Activated B cell treated with CpG ODN at 0.5 μM for 24 hours (primary cell): ENCODE measurements around the gene SMURF1. TPM values are rescaled to one million over a fixed set of nuclear protein-coding genes. Genes with fewer than 3 reads are reported as not detected.

Experiments
- ATAC-seq: fragments of 200-7000 bp; cut with Tn5 transposase; one replicate; pipeline ENCODE4 v1.10.0; 2021; ENCODE audit warnings: low read depth, mild to moderate bottlenecking, moderate library complexity
- CTCF ChIA-PET: fragments of 350-600 bp; sonication (Branson Sonifier 250); formaldehyde crosslinking; loops from one replicate; lab custom pipeline; 2021; ENCODE audit warnings: antibody characterized with exemption; lab: Charles Lee
- POLR2A ChIA-PET: fragments of 350-600 bp; sonication (Branson Sonifier 250); formaldehyde crosslinking; loops from one replicate; lab custom pipeline; 2021; ENCODE audit warnings: antibody characterized with exemption; lab: Charles Lee
- DNase-seq: peaks from one replicate; pipeline ENCODE4 v3.0.0; 2022
- H3K27ac Mint-ChIP-seq: one replicate; pipeline ENCODE4 v1.8.0; 2020; ENCODE audit warnings: mixed read lengths
- H3K27me3 Mint-ChIP-seq: one replicate; pipeline ENCODE4 v1.8.0; 2021; ENCODE audit warnings: mixed read lengths
- H3K36me3 Mint-ChIP-seq: one replicate; pipeline ENCODE4 v1.8.0; 2021; ENCODE audit warnings: low read depth, mixed read lengths
- H3K4me1 Mint-ChIP-seq: one replicate; pipeline ENCODE4 v1.8.0; 2021; ENCODE audit warnings: mixed read lengths
- H3K4me3 Mint-ChIP-seq: one replicate; pipeline ENCODE4 v1.8.0; 2020; ENCODE audit warnings: mild to moderate bottlenecking, mixed read lengths
- H3K9me3 Mint-ChIP-seq: one replicate; pipeline ENCODE4 v1.8.0; 2020; ENCODE audit warnings: mixed read lengths
- intact Hi-C: fragments of 100-400 bp; cut with micrococcal nuclease; formaldehyde crosslinking; loops from one replicate; pipeline ENCODE4 v1.15.1; 2024
- total RNA-seq: library from RNA; stranded (reverse); gene quantifications from 2 replicates; pipeline ENCODE4 v1.2.3, GENCODE V29; 2022
- TF ChIP-seq, protein P1 (sequence below): fragments of 200-600 bp; IDR thresholded peaks from one replicate; pipeline ENCODE4 v1.8.0; 2022; ENCODE audit warnings: antibody characterized with exemption, mild to moderate bottlenecking

Gene SMURF1
- total RNA-seq, 1 donor from 2014 or later, result 23.1 TPM

DNA sequence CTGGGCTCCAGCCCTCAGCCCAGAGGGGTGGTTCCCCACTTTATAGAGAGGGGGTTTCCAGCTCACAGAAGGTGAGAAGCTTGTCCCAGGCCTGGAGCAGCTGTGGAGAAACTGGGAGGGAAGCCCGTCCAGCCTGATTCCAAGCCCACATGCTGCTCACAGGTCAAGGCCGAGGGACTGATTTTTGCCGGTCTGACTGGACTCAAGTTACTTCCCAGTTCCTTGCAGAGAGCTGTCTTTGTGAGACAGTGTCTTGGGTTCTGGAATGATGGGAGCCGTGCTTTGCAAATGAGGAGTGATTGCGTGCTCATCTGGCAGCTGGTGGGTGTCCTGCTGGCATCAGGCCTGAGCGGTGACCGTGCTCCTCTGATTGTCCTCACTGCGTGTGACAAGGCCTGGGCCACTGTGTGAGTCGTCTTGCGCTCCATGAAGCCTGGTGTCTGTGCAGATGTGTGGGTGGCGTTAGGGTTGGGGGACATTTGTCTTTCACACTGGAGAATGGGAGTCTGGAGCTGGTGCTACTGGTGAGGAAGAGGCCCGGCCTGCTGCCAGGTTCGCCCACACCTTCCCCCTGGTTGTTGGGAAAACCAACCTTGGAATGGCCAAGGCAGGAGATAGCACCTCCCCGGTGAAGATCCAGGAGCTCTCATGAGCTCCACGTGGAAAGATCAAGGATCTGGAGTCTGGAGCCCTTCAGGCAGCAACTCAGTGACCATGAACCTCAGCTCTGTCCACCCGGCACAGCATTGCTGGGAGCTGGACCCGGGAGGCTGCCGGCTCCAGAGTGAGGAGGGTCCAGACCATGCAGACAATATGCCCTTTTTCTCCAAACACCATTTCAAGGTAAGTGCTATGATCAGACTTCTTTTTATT lies 129.6 kb downstream of the SMURF1 start:
- no peaks in the 10 kb centered on the region for H3K9me3 Mint-ChIP-seq
- no peaks in the 10 kb centered on the region for H3K27me3 Mint-ChIP-seq
- H3K4me3 Mint-ChIP-seq, result no peak overlapping the region
- H3K4me1 Mint-ChIP-seq, result peaks cover 7% of the 10 kb centered on the region
- ChIA-PET CTCF (no interaction called here), POLR2A (interaction anchor here (0.5 to 0.6 kb wide), 2 partner anchors 11 to 905 kb away, joined by 3 to 5 read pairs; no protein-coding TSS in a partner anchor)
- TF ChIP-seq, protein P1, sequence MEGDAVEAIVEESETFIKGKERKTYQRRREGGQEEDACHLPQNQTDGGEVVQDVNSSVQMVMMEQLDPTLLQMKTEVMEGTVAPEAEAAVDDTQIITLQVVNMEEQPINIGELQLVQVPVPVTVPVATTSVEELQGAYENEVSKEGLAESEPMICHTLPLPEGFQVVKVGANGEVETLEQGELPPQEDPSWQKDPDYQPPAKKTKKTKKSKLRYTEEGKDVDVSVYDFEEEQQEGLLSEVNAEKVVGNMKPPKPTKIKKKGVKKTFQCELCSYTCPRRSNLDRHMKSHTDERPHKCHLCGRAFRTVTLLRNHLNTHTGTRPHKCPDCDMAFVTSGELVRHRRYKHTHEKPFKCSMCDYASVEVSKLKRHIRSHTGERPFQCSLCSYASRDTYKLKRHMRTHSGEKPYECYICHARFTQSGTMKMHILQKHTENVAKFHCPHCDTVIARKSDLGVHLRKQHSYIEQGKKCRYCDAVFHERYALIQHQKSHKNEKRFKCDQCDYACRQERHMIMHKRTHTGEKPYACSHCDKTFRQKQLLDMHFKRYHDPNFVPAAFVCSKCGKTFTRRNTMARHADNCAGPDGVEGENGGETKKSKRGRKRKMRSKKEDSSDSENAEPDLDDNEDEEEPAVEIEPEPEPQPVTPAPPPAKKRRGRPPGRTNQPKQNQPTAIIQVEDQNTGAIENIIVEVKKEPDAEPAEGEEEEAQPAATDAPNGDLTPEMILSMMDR, result no peak
- H3K36me3 Mint-ChIP-seq, result peaks cover 79% of the 10 kb centered on the region
- no peak for ATAC-seq
- DNase-seq, result no peak
- intact Hi-C loops, result no loop called here
- H3K27ac Mint-ChIP-seq, result no peak overlapping the region

DNA sequence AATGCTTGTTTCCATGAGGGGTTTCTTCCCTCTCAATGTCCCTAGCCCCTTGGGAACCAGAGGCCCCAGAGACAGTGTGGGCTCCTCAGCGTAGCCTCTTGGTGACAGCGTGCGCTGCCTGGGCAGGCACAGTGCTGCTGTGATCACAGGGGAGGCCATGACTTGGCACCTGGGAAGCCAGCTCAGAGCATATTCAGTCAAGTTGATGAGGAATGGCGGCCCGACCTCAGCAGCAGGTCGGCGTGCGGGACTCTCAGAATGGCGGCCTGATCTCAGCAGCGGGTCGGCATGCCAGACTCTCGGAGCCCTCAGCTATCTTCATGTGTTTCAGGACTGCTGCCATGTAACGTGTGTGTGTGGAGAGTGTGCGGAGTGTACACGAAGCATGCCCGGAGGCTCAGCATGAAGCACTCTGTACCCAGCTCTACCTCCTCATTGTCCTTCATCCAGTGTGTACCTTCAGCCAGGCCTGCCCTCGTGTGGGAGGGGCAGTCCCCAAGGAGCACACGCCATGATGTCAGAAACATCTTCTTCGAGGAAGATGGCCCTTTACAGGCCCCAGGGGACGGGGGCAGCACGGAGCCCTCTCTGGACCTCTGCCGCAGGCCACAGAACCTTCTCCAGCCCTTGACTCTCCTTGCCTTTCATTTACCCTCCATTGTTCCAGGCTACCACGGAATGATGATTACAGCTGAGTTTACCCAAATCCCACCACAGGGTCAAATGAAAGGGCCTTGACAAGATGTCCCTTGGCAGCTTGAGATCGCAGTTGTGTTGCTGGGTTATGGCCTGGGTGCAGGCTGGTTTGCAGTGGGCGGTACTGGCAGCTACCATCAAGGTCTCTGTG lies 130.4 kb downstream of the SMURF1 start:
- TF ChIP-seq, protein P1, result no peak
- no peak overlapping the region for H3K4me3 Mint-ChIP-seq
- no peak for DNase-seq
- peaks cover 80% of the 10 kb centered on the region for H3K36me3 Mint-ChIP-seq
- no peaks in the 10 kb centered on the region for H3K9me3 Mint-ChIP-seq
- no peak overlapping the region for H3K27ac Mint-ChIP-seq
- peaks cover 7% of the 10 kb centered on the region for H3K4me1 Mint-ChIP-seq
- no peak for ATAC-seq
- no peaks in the 10 kb centered on the region for H3K27me3 Mint-ChIP-seq
- POLR2A ChIA-PET, result interaction anchor here (0.6 kb wide), 1 partner anchor 905 kb away, joined by 5 read pairs; no protein-coding TSS in a partner anchor
- CTCF ChIA-PET, result no interaction called here
- intact Hi-C loops, result no loop called here

DNA sequence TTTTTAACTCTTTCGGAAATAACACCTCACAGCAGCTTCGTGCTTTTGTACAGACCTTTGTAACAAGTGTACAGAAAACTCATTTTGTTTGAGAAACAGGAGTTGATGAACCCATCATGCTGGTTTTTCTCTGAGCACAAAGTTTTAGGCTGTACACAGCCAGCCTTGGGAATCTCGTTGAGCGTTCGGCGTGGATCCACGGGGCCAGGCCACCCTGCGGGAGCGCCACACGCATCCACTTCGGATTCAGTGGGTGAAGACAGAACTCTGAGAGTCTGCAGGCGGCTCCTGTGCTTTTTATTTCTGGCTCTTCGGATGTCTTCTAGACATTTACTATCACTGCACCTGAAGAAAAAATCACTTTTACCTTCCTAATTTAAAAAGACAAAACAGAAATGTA lies 131.2 kb downstream of the SMURF1 start:
- no peak overlapping the region for H3K4me3 Mint-ChIP-seq
- ATAC-seq (no peak), DNase-seq (no peak)
- peaks cover 7% of the 10 kb centered on the region for H3K4me1 Mint-ChIP-seq
- H3K9me3 Mint-ChIP-seq, result no peaks in the 10 kb centered on the region
- TF ChIP-seq, protein P1, result no peak
- ChIA-PET CTCF (no interaction called here), POLR2A (no interaction called here)
- no peak overlapping the region for H3K27ac Mint-ChIP-seq
- no peaks in the 10 kb centered on the region for H3K27me3 Mint-ChIP-seq
- intact Hi-C loops, result no loop called here
- H3K36me3 Mint-ChIP-seq, result peaks cover 85% of the 10 kb centered on the region

DNA sequence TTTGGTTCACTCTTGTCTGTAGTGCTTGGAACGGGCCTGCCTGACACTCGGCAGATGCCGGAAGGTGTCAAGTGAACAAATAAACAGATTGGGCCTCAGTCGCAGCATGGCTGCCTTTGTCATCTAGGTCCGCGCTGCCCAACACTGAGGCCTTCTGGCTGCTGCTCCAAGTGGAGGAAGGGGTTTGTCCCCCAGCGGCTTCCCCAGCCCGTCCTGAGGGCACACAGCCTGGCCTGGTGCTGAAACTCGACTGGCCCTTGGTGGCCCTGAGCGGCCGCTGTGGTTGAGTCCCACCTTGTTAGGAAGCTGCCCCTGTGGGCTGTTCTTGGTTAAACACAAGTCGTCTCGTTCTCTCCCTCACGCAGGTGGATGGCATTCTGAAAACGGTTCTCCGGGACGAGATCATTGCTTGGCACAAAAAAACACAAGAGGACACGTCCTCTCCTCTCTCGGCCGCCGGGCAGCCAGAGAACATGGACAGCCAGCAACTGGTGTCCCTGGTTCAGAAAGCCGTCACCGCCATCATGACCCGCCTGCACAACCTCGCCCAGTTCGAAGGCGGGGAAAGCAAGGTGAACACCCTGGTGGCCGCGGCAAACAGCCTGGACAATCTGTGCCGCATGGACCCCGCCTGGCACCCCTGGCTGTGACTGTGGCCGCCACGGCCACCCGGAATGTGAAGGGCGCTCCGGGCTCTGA lies 132.1 kb downstream of the SMURF1 start:
- ChIA-PET POLR2A (no interaction called here), CTCF (no interaction called here)
- intact Hi-C loops, result no loop called here
- H3K36me3 Mint-ChIP-seq, result peaks cover 91% of the 10 kb centered on the region
- ATAC-seq (no peak), DNase-seq (no peak)
- H3K4me3 Mint-ChIP-seq, result no peak overlapping the region
- TF ChIP-seq, protein P1, result no peak
- H3K27ac Mint-ChIP-seq, result no peak overlapping the region
- H3K9me3 Mint-ChIP-seq, result no peaks in the 10 kb centered on the region
- H3K27me3 Mint-ChIP-seq, result no peaks in the 10 kb centered on the region
- H3K4me1 Mint-ChIP-seq, result peaks cover 7% of the 10 kb centered on the region
